Smooth muscle cell (in vitro differentiated cells): Measurements from ENCODE around the gene SLC25A38. TPM values are rescaled to one million over a fixed set of nuclear protein-coding genes. Genes with fewer than 3 reads are reported as not detected.

Experiments
- DNase-seq: peaks from one replicate; lab custom pipeline; 2025; ENCODE audit not compliant: unreplicated experiment; lab: John Stamatoyannopoulos, UW
- H2AFZ ChIP-seq: fragments of 200-600 bp; sonication (generic); 2 replicates; pipeline ENCODE4 v1.6.0; 2016; ENCODE audit warnings: antibody characterized with exemption, low read depth, mild to moderate bottlenecking
- H3F3A ChIP-seq: fragments of 200-600 bp; sonication (generic); 2 replicates; pipeline ENCODE4 v1.6.0; 2017; ENCODE audit warnings: antibody characterized with exemption, low read depth
- H3K27ac ChIP-seq: fragments of 200-600 bp; sonication (generic); 2 replicates; pipeline ENCODE4 v1.5.1; 2016; ENCODE audit warnings: low read depth, mild to moderate bottlenecking
- H3K27me3 ChIP-seq: fragments of 200-600 bp; sonication (generic); 2 replicates; pipeline ENCODE4 v1.6.1; 2016; ENCODE audit warnings: low read depth, mild to moderate bottlenecking
- H3K36me3 ChIP-seq: fragments of 200-600 bp; sonication (generic); 2 replicates; pipeline ENCODE4 v1.5.1; 2016; ENCODE audit warnings: low read depth
- H3K4me1 ChIP-seq: fragments of 200-600 bp; sonication (generic); 2 replicates; pipeline ENCODE4 v1.5.1; 2016; ENCODE audit warnings: low read depth
- H3K4me2 ChIP-seq: fragments of 200-600 bp; sonication (generic); 2 replicates; pipeline ENCODE4 v1.6.0; 2016; ENCODE audit warnings: mild to moderate bottlenecking
- H3K4me3 ChIP-seq: fragments of 200-600 bp; sonication (generic); 2 replicates; pipeline ENCODE4 v1.5.1; 2016; ENCODE audit warnings: mild to moderate bottlenecking
- H3K79me2 ChIP-seq: fragments of 200-600 bp; sonication (generic); 2 replicates; pipeline ENCODE4 v1.6.0; 2016; ENCODE audit warnings: low read depth, mild to moderate bottlenecking
- H3K9ac ChIP-seq: fragments of 200-600 bp; sonication (generic); 2 replicates; pipeline ENCODE4 v1.6.0; 2016; ENCODE audit warnings: low read depth
- H3K9me3 ChIP-seq: fragments of 200-600 bp; sonication (generic); replicated peaks from 2 replicates; pipeline ENCODE4 v1.5.1; 2016; ENCODE audit warnings: low read depth
- H4K20me1 ChIP-seq: fragments of 200-600 bp; sonication (generic); 2 replicates; pipeline ENCODE4 v1.6.0; 2016; ENCODE audit warnings: low read depth
- WGBS: methylation state at CpG from one replicate; pipeline ENCODE4 v1.1.7; 2016; ENCODE audit warnings: low lambda C conversion rate; 5-methylcytosine and 5-hydroxymethylcytosine counted together
- polyA plus RNA-seq: library from polyadenylated mRNA; unstranded; fragments of >200 nt; fragmentation: Nextera tagmentation; extraction: Ambion mirVana; gene quantifications from 2 replicates; pipeline ENCODE4 v1.2.1, GENCODE V29; 2016
- total RNA-seq: library from RNA; depleted of rRNA; stranded (reverse); fragments of >200 nt; gene quantifications from 2 replicates; pipeline ENCODE4 v1.2.3, GENCODE V29; 2014
- TF ChIP-seq, protein P1 (sequence below): fragments of 200-600 bp; sonication (generic); IDR thresholded peaks from 2 replicates; pipeline ENCODE4 v1.5.1; 2017; ENCODE audit warnings: borderline replicate concordance, mild to moderate bottlenecking, antibody characterized with exemption; ENCODE audit not compliant: insufficient read depth, poor library complexity, severe bottlenecking

SLC25A38 gene, protein sequence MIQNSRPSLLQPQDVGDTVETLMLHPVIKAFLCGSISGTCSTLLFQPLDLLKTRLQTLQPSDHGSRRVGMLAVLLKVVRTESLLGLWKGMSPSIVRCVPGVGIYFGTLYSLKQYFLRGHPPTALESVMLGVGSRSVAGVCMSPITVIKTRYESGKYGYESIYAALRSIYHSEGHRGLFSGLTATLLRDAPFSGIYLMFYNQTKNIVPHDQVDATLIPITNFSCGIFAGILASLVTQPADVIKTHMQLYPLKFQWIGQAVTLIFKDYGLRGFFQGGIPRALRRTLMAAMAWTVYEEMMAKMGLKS
- total RNA-seq (18.9 and 19.1 TPM in 2 replicates), polyA plus RNA-seq (18.5 and 22.2 TPM in 2 replicates)

DNA sequence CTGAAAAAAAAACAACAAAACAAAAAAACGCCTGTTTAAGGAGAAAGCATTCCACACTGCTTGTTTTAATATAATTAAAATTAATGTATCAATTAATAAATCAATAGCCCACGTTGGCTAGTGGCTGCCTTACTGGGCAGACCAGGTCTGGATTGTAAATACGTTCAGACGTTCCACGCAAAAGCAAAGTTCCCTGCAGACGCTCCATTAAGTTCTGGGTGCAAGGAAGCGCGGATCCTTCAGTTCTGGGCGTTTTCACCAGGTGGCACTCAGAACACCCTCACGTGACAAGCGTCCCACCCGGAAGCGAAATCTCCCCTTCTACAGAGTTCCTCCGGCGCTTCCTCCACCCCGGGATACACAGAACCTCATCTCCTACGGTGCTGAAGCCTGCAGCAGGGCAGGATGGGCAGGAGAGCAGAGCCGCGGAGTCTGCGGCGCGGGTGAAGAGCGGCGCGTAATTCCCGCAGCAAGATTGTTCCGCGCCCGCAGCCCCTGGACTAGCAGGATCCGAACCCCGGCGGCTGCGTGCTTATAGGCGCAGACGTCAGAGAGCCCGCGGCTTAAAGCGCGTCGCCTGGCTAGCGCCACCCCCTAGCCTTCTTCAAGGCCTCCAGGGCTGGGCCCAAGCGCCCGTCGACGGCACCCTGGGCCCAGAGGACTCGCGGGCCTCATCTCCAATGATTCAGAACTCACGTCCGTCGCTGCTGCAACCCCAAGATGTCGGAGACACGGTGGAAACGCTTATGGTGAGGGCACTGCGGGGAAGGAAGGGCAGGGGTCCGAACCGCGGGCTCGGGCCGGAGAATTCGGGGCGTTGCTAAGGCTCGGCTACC is at the start of gene SLC25A38:
SLC25A38 (plus strand) TSS at position 326 of the 836 bp plus-strand sequence; CDS start at position 681, 355 bp downstream.
- no peaks in the 10 kb centered on the region for H3K36me3 ChIP-seq
- H3K4me1 ChIP-seq, result peaks cover 9% of the 10 kb centered on the region
- H3K79me2 ChIP-seq, result peaks cover 40% of the 10 kb centered on the region
- H3K27me3 ChIP-seq, result no peaks in the 10 kb centered on the region
- peak within 1 kb of the TSS; percentile 79 for H2AFZ ChIP-seq
- WGBS, result under 1% methylated on average over 62 of the region's 62 CpGs
- peak within 1 kb of the TSS; percentile 67 for H3K4me3 ChIP-seq
- DNase-seq, result no peak
- no peaks in the 10 kb centered on the region for H3F3A ChIP-seq
- peak within 1 kb of the TSS; percentile 75 for H3K9ac ChIP-seq
- H3K4me2 ChIP-seq, result peak within 1 kb of the TSS; percentile 90
- H3K9me3 ChIP-seq, result no peaks in the 10 kb centered on the region
- peaks cover 39% of the 10 kb centered on the region for H4K20me1 ChIP-seq
- TF ChIP-seq, protein P1, sequence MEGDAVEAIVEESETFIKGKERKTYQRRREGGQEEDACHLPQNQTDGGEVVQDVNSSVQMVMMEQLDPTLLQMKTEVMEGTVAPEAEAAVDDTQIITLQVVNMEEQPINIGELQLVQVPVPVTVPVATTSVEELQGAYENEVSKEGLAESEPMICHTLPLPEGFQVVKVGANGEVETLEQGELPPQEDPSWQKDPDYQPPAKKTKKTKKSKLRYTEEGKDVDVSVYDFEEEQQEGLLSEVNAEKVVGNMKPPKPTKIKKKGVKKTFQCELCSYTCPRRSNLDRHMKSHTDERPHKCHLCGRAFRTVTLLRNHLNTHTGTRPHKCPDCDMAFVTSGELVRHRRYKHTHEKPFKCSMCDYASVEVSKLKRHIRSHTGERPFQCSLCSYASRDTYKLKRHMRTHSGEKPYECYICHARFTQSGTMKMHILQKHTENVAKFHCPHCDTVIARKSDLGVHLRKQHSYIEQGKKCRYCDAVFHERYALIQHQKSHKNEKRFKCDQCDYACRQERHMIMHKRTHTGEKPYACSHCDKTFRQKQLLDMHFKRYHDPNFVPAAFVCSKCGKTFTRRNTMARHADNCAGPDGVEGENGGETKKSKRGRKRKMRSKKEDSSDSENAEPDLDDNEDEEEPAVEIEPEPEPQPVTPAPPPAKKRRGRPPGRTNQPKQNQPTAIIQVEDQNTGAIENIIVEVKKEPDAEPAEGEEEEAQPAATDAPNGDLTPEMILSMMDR, result no peak
- H3K27ac ChIP-seq, result peak within 1 kb of the TSS; percentile 81

DNA sequence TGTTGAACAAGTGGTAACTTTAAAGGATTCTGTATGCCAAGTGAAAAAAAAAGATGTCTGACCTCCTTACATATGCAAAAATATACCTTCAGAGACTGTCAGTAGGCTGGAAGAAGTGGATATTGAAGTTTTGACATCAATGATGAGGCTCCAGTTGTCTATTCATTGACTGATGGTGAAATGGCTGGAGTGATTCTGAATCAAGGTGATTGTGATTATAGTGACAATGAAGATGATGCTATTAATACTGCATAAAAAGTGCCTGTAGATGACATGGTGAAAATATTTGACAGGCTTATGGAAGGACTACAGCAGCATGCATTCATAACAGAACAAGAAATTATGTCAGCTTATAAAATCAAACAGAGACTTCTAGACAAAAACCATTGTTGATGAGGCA is 49.6 kb upstream of the SLC25A38 start:
- Histone ChIP-seq H4K20me1 (no peaks in the 10 kb centered on the region), H3K4me3 (no peak overlapping the region), H3K27ac (no peak overlapping the region), H3K27me3 (no peaks in the 10 kb centered on the region), H2AFZ (no peak overlapping the region), H3K79me2 (no peaks in the 10 kb centered on the region), H3K9me3 (no peaks in the 10 kb centered on the region), H3F3A (no peaks in the 10 kb centered on the region), H3K4me1 (no peaks in the 10 kb centered on the region), H3K9ac (no peak overlapping the region), H3K4me2 (no peak overlapping the region), H3K36me3 (no peaks in the 10 kb centered on the region)
- DNase-seq, result no peak
- TF ChIP-seq, protein P1, result no peak

DNA sequence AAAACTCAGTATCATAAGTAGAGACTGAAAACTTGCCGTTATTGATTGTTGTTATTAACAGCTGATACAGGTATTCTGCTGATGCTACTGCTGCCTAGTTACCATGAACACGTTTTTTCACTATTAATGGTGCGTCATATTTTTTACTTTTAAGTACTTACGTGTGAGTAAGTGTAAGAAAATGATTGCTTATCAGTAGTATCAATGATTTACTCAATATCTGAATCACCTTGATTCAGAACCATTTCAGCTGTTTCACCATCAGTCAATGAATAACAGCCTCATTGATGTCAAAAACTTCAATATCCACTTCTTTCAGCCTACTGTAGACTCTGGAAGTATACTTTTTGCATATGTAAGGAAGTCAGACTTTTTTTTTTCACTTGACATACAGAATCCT is 49.0 kb upstream of the SLC25A38 start:
- Histone ChIP-seq H3K79me2 (no peaks in the 10 kb centered on the region), H4K20me1 (no peaks in the 10 kb centered on the region), H3K4me3 (no peak overlapping the region), H3K9ac (no peak overlapping the region), H3K4me2 (no peak overlapping the region), H3K4me1 (no peaks in the 10 kb centered on the region), H3F3A (no peaks in the 10 kb centered on the region), H3K27ac (no peak overlapping the region), H3K36me3 (no peaks in the 10 kb centered on the region), H3K9me3 (no peaks in the 10 kb centered on the region), H2AFZ (no peak overlapping the region), H3K27me3 (no peaks in the 10 kb centered on the region)
- DNase-seq, result no peak
- TF ChIP-seq, protein P1, result no peak
- 84% methylated on average over 4 of the region's 4 CpGs for WGBS
